ENCODE measurements around the gene BSDC1. TPM values are rescaled to one million over a fixed set of nuclear protein-coding genes. Genes with fewer than 3 reads are reported as not detected.

Gene BSDC1
- polyA plus RNA-seq, 1 of the 3 experiments (the other 2 are of a cell fraction), result 51.0 TPM

- ChIA-PET CTCF (interaction anchor here (1.0 to 6.5 kb wide), 4 partner anchors 11 to 458 kb away, joined by 3 to 76 read pairs (median 10); no protein-coding TSS in a partner anchor), POLR2A (no interaction called here)
- H3K4me1 ChIP-seq (ENCODE audit: control insufficient read depth in 1 of 2, insufficient read depth in 2 of 2, low read depth in 1 of 2, low read length in 1 of 2), result peaks cover 0 to 4% of the 10 kb centered on the region in 2 experiments; a peak in 1 of 4 replicates
- no peak overlapping the region for H3K4me2 ChIP-seq
- 31% methylated on average over 8 of the region's 8 CpGs for WGBS (ENCODE audit: low lambda C conversion rate)
- no peak overlapping the region for H3K27ac ChIP-seq (ENCODE audit: low read depth in 2 of 2, low read length in 1 of 2)
- H3K79me2 ChIP-seq (ENCODE audit: insufficient read depth), result no peaks in the 10 kb centered on the region
- H3K36me3 ChIP-seq (replicated peaks in 1 of 2; ENCODE audit: control insufficient read depth in 1 of 2, insufficient read depth in 2 of 2, low read length in 1 of 2), result no peaks in the 10 kb centered on the region
- no peak overlapping the region for H2AFZ ChIP-seq (ENCODE audit: low read depth)
- H3K9ac ChIP-seq, result no peak overlapping the region
- H3K27me3 ChIP-seq (ENCODE audit: insufficient read depth), result no peaks in the 10 kb centered on the region; the same call in none of the 2 replicates
- H3K4me3 ChIP-seq (ENCODE audit: low read depth in 2 of 2, low read length in 1 of 2), result no peak overlapping the region; a peak in 2 of 4 replicates
- H4K20me1 ChIP-seq (ENCODE audit: insufficient read depth), result no peaks in the 10 kb centered on the region
- DNase-seq, result no peak
- no peaks in the 10 kb centered on the region for H3K9me2 ChIP-seq
- TF ChIP-seq CTCF (IDR thresholded peaks at IDR 0.05) (no peak; the same call in 1 of the 2 replicates), USF1 (IDR thresholded peaks at IDR 0.05; ENCODE audit: borderline replicate concordance, low read depth) (no peak), TCF12 (IDR thresholded peaks at IDR 0.05) (no peak), GABPA (IDR thresholded peaks at IDR 0.05; ENCODE audit: low read depth) (no peak), POLR2AphosphoS5 (IDR thresholded peaks at IDR 0.05; ENCODE audit: low read depth, low read length) (no peak), ELF1 (IDR thresholded peaks at IDR 0.05) (no peak)
- H3F3A ChIP-seq (replicated peaks; ENCODE audit: insufficient read depth), result no peaks in the 10 kb centered on the region
- no peaks in the 10 kb centered on the region; the same call in none of the 2 replicates for H3K9me3 ChIP-seq
These were observed 20.1 kb upstream of the BSDC1 start for GRCh38 chr1:32414186-32414886.

- Histone ChIP-seq H3K9ac (no peak overlapping the region), H3K36me3 (replicated peaks in 1 of 2; ENCODE audit: control insufficient read depth in 1 of 2, insufficient read depth in 2 of 2, low read length in 1 of 2) (no peaks in the 10 kb centered on the region), H2AFZ (ENCODE audit: low read depth) (no peak overlapping the region), H4K20me1 (ENCODE audit: insufficient read depth) (no peaks in the 10 kb centered on the region), H3K9me2 (no peaks in the 10 kb centered on the region), H3K4me3 (ENCODE audit: low read depth in 2 of 2, low read length in 1 of 2) (no peak overlapping the region; a peak in 1 of 4 replicates), H3K27me3 (ENCODE audit: insufficient read depth) (no peaks in the 10 kb centered on the region; the same call in none of the 2 replicates), H3K4me1 (ENCODE audit: control insufficient read depth in 1 of 2, insufficient read depth in 2 of 2, low read depth in 1 of 2, low read length in 1 of 2) (peaks cover 0 to 4% of the 10 kb centered on the region in 2 experiments; a peak in 1 of 4 replicates), H3K79me2 (ENCODE audit: insufficient read depth) (no peaks in the 10 kb centered on the region), H3K9me3 (no peaks in the 10 kb centered on the region; the same call in none of the 2 replicates), H3K27ac (ENCODE audit: low read depth in 2 of 2, low read length in 1 of 2) (no peak overlapping the region), H3K4me2 (no peak overlapping the region), H3F3A (replicated peaks; ENCODE audit: insufficient read depth) (no peaks in the 10 kb centered on the region)
- WGBS (ENCODE audit: low lambda C conversion rate), result 27% methylated on average over 10 of the region's 10 CpGs
- DNase-seq, result peak; percentile 66
- ChIA-PET CTCF (interaction anchor here (0.6 to 6.5 kb wide), 13 partner anchors 8 to 458 kb away, joined by 3 to 76 read pairs (median 4); partner anchors contain the start of gene BSDC1), POLR2A (no interaction called here)
- TF ChIP-seq MAX (IDR thresholded peaks at IDR 0.05; ENCODE audit: low read depth) (peak; percentile 61; the same call in 1 of the 2 replicates), NRF1 (IDR thresholded peaks at IDR 0.05; ENCODE audit: low read depth, low read length) (no peak), MXI1 (IDR thresholded peaks at IDR 0.05; ENCODE audit: low read depth, low read length) (peak; percentile 68; the same call in 1 of the 2 replicates), MEF2A (IDR thresholded peaks at IDR 0.05; ENCODE audit: borderline replicate concordance, low read depth) (no peak), FOSL2 (IDR thresholded peaks at IDR 0.05; ENCODE audit: borderline replicate concordance, low read depth) (no peak), RCOR1 (IDR thresholded peaks at IDR 0.05; ENCODE audit: low read length) (peak; percentile 33; the same call in 1 of the 2 replicates), SMC3 (IDR thresholded peaks at IDR 0.05; ENCODE audit: low read depth, low read length) (peak; percentile 74), GATA2 (CRISPR knock-in tag; IDR thresholded peaks at IDR 0.05) (no peak), RXRA (IDR thresholded peaks at IDR 0.05; ENCODE audit: borderline replicate concordance, low read depth) (no peak), RAD21 (IDR thresholded peaks at IDR 0.05; ENCODE audit: low read length) (peak; percentile 89), CTCF (IDR thresholded peaks at IDR 0.05) (peak; percentile 82), SIN3A (IDR thresholded peaks at IDR 0.05; ENCODE audit: borderline replicate concordance, low read depth, low read length) (peak; percentile 51; the same call in 1 of the 2 replicates), ZBTB33 (IDR thresholded peaks at IDR 0.05; ENCODE audit: borderline replicate concordance, low read depth) (no peak)
These were observed 19.4 kb upstream of the BSDC1 start for GRCh38 chr1:32413507-32414185.

Measured in SK-N-SH (cell line).